SK-N-MC (cell line): ENCODE data around the gene DDC.

Experiments
- EZH2 ChIP-seq: fragments of 200-600 bp; sonication (generic); IDR thresholded peaks from one replicate; pipeline ENCODE4 v1.6.1; 2017; ENCODE audit warnings: antibody characterized with exemption
- POLR2AphosphoS5 ChIP-seq: IDR thresholded peaks from 2 replicates; pipeline ENCODE4 v1.6.1; 2012; ENCODE audit warnings: mild to moderate bottlenecking, low read depth, low read length, borderline replicate concordance

DNA sequence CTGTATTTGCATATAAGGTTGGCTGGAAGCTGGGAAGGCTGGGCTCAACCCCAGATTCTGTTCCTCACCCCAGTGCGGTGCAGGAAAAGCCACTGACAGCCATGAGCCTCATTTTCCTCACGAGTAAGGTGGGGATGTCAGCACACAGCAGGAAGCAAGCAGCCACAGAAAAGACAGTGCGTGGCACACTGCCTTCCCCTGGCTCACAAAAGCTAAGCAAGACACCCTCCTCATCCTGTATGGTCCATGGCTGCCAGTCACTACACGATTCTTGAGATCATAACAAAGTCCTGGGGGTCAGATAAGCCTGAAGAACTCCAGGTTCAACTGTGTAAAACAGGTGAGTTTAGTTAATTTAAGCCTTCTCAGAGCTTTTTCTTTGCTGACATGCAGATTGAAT is 28.9 kb upstream of the DDC start:
- TF ChIP-seq POLR2AphosphoS5 (no peak), EZH2 (no peak)
